NB4 (cell line): ENCODE results near the gene PRKAR1B.

Source experiments
- DNase-seq: peaks from one replicate; pipeline ENCODE4 v3.0.0; 2010; ENCODE audit warnings: low read depth
- H3K4me3 ChIP-seq: one replicate; pipeline ENCODE4 v1.5.1; 2011; ENCODE audit warnings: mild to moderate bottlenecking, low read depth, low read length, moderate library complexity
- MAX ChIP-seq: IDR thresholded peaks from 2 replicates; pipeline ENCODE4 v1.6.1; 2011; ENCODE audit warnings: low read depth, low read length
- MYC ChIP-seq: IDR thresholded peaks from 2 replicates; pipeline ENCODE4 v1.6.1; 2011; ENCODE audit warnings: low read depth, low read length
- POLR2A ChIP-seq: IDR thresholded peaks from 2 replicates; pipeline ENCODE4 v1.6.1; 2011; ENCODE audit warnings: mild to moderate bottlenecking; ENCODE audit not compliant: insufficient read length; ENCODE audit errors: extremely low read depth
- TF ChIP-seq, protein P1 (sequence below): IDR thresholded peaks from one replicate; pipeline ENCODE4 v1.5.1; 2012; ENCODE audit warnings: low read depth, low read length

PRKAR1B gene

DNA sequence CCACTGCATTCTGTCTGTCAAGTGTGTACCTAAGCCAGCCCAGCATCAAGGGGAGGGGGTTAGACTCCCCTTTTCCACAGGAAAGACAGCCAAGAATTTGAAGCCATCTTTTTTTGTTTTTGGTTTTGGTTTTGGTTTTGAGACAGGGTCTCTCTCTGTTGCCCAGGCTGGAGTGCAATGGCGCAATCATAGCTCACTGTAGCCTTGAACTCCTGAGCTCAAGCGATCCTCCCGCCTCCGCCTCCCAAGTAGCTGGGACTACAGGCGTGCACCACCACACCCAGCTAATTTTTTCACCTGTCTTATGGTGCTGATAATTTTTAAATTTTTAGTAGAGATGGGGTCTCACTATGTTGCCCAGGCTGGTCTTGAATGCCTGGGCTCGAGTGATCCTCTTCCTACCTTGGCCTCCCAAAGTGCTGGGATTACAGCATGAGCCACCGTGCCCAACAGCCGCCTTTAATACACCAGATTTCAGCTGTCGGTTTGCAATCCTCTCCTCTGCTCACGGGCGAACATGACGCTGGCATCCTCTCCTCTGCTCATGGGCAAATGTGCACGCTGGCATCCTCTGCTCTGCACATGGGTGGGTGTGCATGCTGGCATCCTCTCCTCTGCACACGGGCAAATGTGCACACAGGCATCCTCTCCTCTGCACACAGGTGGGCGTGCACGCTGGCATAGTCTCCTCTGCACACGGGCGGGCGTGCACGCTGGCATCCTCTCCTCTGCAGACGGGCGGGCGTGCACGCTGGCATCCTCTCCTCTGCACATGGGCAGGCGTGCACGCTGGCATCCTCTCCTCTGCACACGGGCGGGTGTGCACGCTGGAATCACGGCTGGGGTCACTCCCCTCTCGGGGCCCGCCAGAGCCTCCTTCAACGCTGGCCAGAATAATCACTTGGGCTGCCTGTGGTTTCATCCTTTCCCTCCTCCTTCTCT lies 151.4 kb downstream of the PRKAR1B start:
- H3K4me3 ChIP-seq: no peak overlapping the region
- no peak for DNase-seq
- no peak for TF ChIP-seq MYC
- no peak for TF ChIP-seq MAX

- DNase-seq: no peak
- TF ChIP-seq, protein P1, sequence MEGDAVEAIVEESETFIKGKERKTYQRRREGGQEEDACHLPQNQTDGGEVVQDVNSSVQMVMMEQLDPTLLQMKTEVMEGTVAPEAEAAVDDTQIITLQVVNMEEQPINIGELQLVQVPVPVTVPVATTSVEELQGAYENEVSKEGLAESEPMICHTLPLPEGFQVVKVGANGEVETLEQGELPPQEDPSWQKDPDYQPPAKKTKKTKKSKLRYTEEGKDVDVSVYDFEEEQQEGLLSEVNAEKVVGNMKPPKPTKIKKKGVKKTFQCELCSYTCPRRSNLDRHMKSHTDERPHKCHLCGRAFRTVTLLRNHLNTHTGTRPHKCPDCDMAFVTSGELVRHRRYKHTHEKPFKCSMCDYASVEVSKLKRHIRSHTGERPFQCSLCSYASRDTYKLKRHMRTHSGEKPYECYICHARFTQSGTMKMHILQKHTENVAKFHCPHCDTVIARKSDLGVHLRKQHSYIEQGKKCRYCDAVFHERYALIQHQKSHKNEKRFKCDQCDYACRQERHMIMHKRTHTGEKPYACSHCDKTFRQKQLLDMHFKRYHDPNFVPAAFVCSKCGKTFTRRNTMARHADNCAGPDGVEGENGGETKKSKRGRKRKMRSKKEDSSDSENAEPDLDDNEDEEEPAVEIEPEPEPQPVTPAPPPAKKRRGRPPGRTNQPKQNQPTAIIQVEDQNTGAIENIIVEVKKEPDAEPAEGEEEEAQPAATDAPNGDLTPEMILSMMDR: no peak
- TF ChIP-seq POLR2A: no peak
- TF ChIP-seq MYC: no peak
- TF ChIP-seq MAX: no peak
- no peak overlapping the region for H3K4me3 ChIP-seq
Measured at GRCh38 chr7:574661-575395, 152.3 kb downstream of the PRKAR1B start.

GRCh38 chr7:573933-574381 lies 153.1 kb downstream of the PRKAR1B start:
- no peak for DNase-seq
- no peak overlapping the region for H3K4me3 ChIP-seq
- TF ChIP-seq MYC (no peak), POLR2A (no peak), MAX (no peak)
- TF ChIP-seq, protein P1: no peak

DNA sequence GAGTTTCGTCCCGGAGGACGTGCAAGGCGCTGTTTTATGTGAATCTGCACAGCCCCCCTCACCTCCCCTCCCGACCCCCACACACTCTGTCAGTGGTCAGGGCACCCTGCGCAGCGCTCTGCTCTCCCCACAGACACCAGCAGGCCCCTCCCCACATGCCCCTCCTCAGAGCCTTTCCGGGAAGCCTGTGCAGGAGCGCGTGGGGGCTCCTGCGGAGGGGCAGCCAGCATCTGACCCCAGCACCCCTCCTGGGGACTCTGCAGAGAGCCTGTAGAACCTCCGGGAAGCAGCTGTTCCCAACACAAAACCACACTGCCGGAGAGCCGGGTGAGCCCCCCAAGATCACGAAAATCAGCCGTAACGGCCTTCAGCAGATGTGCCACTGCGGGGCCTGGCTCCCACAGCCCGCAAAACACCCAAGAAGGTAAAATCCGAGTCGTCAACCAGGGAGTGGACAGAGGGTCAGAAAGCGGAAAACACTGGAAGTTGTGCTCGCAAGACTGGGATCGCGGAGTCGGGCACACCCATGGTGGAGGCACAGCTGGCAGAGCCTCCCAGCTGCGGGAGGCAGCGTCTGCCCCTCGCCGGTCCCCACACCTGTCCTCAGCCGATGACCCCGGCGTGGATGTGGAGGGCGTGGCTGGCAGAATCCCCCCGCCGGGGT lies 153.7 kb downstream of the PRKAR1B start:
- DNase-seq: no peak
- TF ChIP-seq MYC (no peak), POLR2A (no peak), MAX (no peak)
- TF ChIP-seq, protein P1: no peak
- H3K4me3 ChIP-seq: no peak overlapping the region

DNA sequence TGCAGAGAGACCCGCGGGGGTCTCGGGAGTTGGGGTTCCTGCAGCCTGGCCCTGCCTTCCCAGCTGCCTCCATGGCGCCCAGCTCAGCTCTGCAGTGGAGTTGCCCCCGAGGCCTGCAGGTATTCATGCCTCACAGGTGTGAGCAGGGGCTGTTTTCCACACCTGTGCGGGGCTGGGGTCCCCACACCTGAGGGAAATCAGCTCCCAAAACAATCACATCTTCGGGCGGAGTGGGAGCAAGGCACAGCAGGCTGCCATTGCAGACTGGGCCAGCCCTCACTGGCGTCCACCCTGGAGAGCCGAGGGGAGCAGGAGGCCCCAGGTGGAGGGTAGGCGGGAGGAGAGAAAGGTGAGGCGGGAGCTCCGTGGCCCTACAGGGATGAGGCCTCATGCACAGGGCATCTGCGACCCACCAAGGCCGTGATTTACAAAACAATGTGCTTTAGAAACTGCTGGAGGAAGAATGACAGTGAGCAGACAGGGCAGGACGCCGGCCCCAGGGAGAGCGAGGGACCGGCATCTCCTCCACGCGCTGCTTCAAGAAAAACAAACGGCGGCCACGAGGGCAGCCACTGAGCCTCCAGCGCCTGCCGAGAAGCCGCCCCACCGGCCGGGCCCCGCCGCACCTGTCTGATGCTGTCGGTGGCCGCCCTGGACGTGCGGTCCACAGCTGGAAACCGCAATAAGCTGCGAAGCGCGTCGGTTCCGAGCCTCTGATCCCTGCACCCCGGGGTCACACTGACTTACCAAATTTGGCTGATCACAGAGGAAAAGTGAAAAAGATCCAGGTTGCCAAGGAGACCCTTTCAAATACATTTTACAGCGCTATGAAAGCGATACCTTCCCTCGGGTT lies 154.4 kb downstream of the PRKAR1B start:
- no peak for DNase-seq
- H3K4me3 ChIP-seq: no peak overlapping the region
- TF ChIP-seq MYC (no peak), POLR2A (no peak), MAX (no peak)
- TF ChIP-seq, protein P1: no peak
